CD4-positive, CD25-positive, alpha-beta regulatory T cell (primary cell): ENCODE results near the gene PGC. TPM values are rescaled to one million over a fixed set of nuclear protein-coding genes. Genes with fewer than 3 reads are reported as not detected.

Experiments used
- ATAC-seq, 2 donors: fragments of 150-1000 bp; cut with Tn5 transposase; one replicate each; pipeline ENCODE4 v1.10.0; 2021; ENCODE audit warnings: low read depth in 2 of 2, moderate number of reproducible peaks in 2 of 2, moderate library complexity in 1 of 2
- DNase-seq, 3 donors: peaks; one replicate each; pipeline versions ENCODE4 v3.0.0 to v3.0.0-alpha.2; 2012 to 2022; ENCODE audit warnings: mixed read lengths in 1 of 3
- H3K27ac ChIP-seq: one replicate; pipeline ENCODE4 v1.7.0; 2013; ENCODE audit warnings: mild to moderate bottlenecking, low read length; ENCODE audit not compliant: insufficient read depth, poor library complexity, severe bottlenecking
- H3K27me3 ChIP-seq: one replicate; pipeline ENCODE4 v1.7.0; 2013; ENCODE audit warnings: low read length; ENCODE audit not compliant: control insufficient read depth, insufficient read depth
- H3K36me3 ChIP-seq: one replicate; pipeline ENCODE4 v1.7.0; 2013; ENCODE audit warnings: mild to moderate bottlenecking, low read length, moderate library complexity; ENCODE audit not compliant: control insufficient read depth, insufficient read depth
- H3K4me1 ChIP-seq: 2 replicates; pipeline ENCODE4 v1.7.0; 2013; ENCODE audit warnings: mild to moderate bottlenecking, low read length; ENCODE audit not compliant: insufficient read depth, control insufficient read depth, poor library complexity, severe bottlenecking
- H3K4me3 ChIP-seq: one replicate; pipeline ENCODE4 v1.7.0; 2013; ENCODE audit warnings: low read depth, mild to moderate bottlenecking, low read length, moderate library complexity
- H3K9me3 ChIP-seq, 2 experiments: 1 replicate in 1 of 2; 2 replicates in 1 of 2; pipeline ENCODE4 v1.7.0; 2013; ENCODE audit warnings: low read length in 2 of 2, mild to moderate bottlenecking in 1 of 2, moderate library complexity in 1 of 2; ENCODE audit not compliant: control insufficient read depth in 2 of 2
- H3K27ac Mint-ChIP-seq, 3 donors: one replicate each; pipeline ENCODE4 v1.8.0; 2020 to 2022; ENCODE audit warnings: mild to moderate bottlenecking in 3 of 3, mixed read lengths in 3 of 3, moderate library complexity in 2 of 3
- H3K27me3 Mint-ChIP-seq: one replicate; pipeline ENCODE4 v1.8.0; 2022; ENCODE audit warnings: mild to moderate bottlenecking, mixed read lengths
- H3K36me3 Mint-ChIP-seq: one replicate; pipeline ENCODE4 v1.8.0; 2020; ENCODE audit warnings: mixed read lengths
- H3K4me1 Mint-ChIP-seq, 4 donors: one replicate each; pipeline ENCODE4 v1.8.0; 2020 to 2022; ENCODE audit warnings: mixed read lengths in 4 of 4, mild to moderate bottlenecking in 1 of 4
- H3K4me3 Mint-ChIP-seq, 4 donors: one replicate each; pipeline ENCODE4 v1.8.0; 2020 to 2022; ENCODE audit warnings: mild to moderate bottlenecking in 4 of 4, mixed read lengths in 4 of 4, moderate library complexity in 3 of 4
- H3K9me3 Mint-ChIP-seq, 7 donors: one replicate each; pipeline ENCODE4 v1.8.0; 2020 to 2022; ENCODE audit warnings: mixed read lengths in 7 of 7, mild to moderate bottlenecking in 3 of 7, moderate library complexity in 2 of 7
- polyA plus RNA-seq, 4 donors: library from polyadenylated mRNA; unstranded; fragments of 300-500 nt; fragmentation: Illumina TruSeq; gene quantifications; one replicate each; pipeline ENCODE4 v1.2.3, GENCODE V29; 2021
- total RNA-seq: library from RNA; stranded (reverse); gene quantifications from one replicate; pipeline ENCODE4 v1.2.3, GENCODE V29; 2022

Gene PGC
- total and polyA plus RNA-seq, 5 donors from 2014 or later = not detected

- peaks cover 3% of the 10 kb centered on the region for H3K4me1 ChIP-seq
- H3K36me3 ChIP-seq = no peaks in the 10 kb centered on the region
- Mint-ChIP-seq H3K27ac (no peak overlapping the region), H3K4me1 (peaks cover 0 to 7% (median 1%) of the 10 kb centered on the region in 4 donors), H3K36me3 (no peaks in the 10 kb centered on the region), H3K27me3 (no peaks in the 10 kb centered on the region), H3K9me3 (no peaks in the 10 kb centered on the region), H3K4me3 (no peak overlapping the region)
- no peaks in the 10 kb centered on the region for H3K27me3 ChIP-seq
- no peak overlapping the region for H3K4me3 ChIP-seq
- H3K27ac ChIP-seq = no peak overlapping the region
- DNase-seq (no peak), ATAC-seq (no peak)
- H3K9me3 ChIP-seq = no peaks in the 10 kb centered on the region
These were observed 6.6 kb downstream of the PGC start for GRCh38 chr6:41740366-41741162.

- ATAC-seq (no peak), DNase-seq (no peak)
- Histone ChIP-seq H3K9me3 (no peaks in the 10 kb centered on the region), H3K27me3 (no peaks in the 10 kb centered on the region), H3K4me1 (peaks cover 6% of the 10 kb centered on the region), H3K27ac (no peak overlapping the region), H3K36me3 (no peaks in the 10 kb centered on the region), H3K4me3 (no peak overlapping the region)
- Mint-ChIP-seq H3K9me3 (no peaks in the 10 kb centered on the region), H3K36me3 (no peaks in the 10 kb centered on the region), H3K4me1 (peaks cover 0 to 8% (median 1%) of the 10 kb centered on the region in 4 donors), H3K4me3 (no peak overlapping the region), H3K27me3 (no peaks in the 10 kb centered on the region), H3K27ac (no peak overlapping the region)
These were observed 8.2 kb downstream of the PGC start for GRCh38 chr6:41739041-41739440.

GRCh38 chr6:41737591-41738130 lies 9.5 kb downstream of the PGC start:
- Histone ChIP-seq H3K4me1 (peaks cover 19% of the 10 kb centered on the region), H3K4me3 (no peak overlapping the region), H3K27ac (no peak overlapping the region), H3K27me3 (no peaks in the 10 kb centered on the region), H3K9me3 (no peaks in the 10 kb centered on the region), H3K36me3 (no peaks in the 10 kb centered on the region)
- DNase-seq (no peak), ATAC-seq (no peak)
- Mint-ChIP-seq H3K36me3 (no peaks in the 10 kb centered on the region), H3K27me3 (no peaks in the 10 kb centered on the region), H3K9me3 (no peaks in the 10 kb centered on the region), H3K4me3 (peak overlapping the region in 2 of 4 donors; percentile 4 to 70), H3K27ac (no peak overlapping the region), H3K4me1 (peaks cover 0 to 21% (median 5%) of the 10 kb centered on the region in 4 donors)

GRCh38 chr6:41736800-41737555 lies 10.2 kb downstream of the PGC start:
- Histone ChIP-seq H3K27ac (no peak overlapping the region), H3K27me3 (no peaks in the 10 kb centered on the region), H3K36me3 (no peaks in the 10 kb centered on the region), H3K9me3 (no peaks in the 10 kb centered on the region), H3K4me1 (peaks cover 26% of the 10 kb centered on the region), H3K4me3 (no peak overlapping the region)
- H3K36me3 Mint-ChIP-seq = no peaks in the 10 kb centered on the region
- ATAC-seq = no peak
- peaks cover 0 to 26% (median 9%) of the 10 kb centered on the region in 4 donors for H3K4me1 Mint-ChIP-seq
- peak overlapping the region in 2 of 4 donors; percentile 4 to 70 for H3K4me3 Mint-ChIP-seq
- H3K9me3 Mint-ChIP-seq = no peaks in the 10 kb centered on the region
- H3K27me3 Mint-ChIP-seq = no peaks in the 10 kb centered on the region
- no peak overlapping the region for H3K27ac Mint-ChIP-seq
- DNase-seq = no peak

GRCh38 chr6:41736186-41736733 lies 10.9 kb downstream of the PGC start:
- peak overlapping the region in 1 of 3 donors; percentile 26 for H3K27ac Mint-ChIP-seq
- H3K4me1 Mint-ChIP-seq = peaks cover 0 to 32% (median 12%) of the 10 kb centered on the region in 4 donors
- H3K36me3 ChIP-seq = no peaks in the 10 kb centered on the region
- ATAC-seq (no peak), DNase-seq (no peak)
- H3K4me1 ChIP-seq = peaks cover 33% of the 10 kb centered on the region
- H3K27me3 Mint-ChIP-seq = no peaks in the 10 kb centered on the region
- no peak overlapping the region for H3K4me3 ChIP-seq
- H3K27ac ChIP-seq = no peak overlapping the region
- H3K27me3 ChIP-seq = no peaks in the 10 kb centered on the region
- peak overlapping the region; percentile 84 to 92 (median 88) for H3K4me3 Mint-ChIP-seq
- H3K36me3 Mint-ChIP-seq = no peaks in the 10 kb centered on the region
- no peaks in the 10 kb centered on the region for H3K9me3 ChIP-seq
- no peaks in the 10 kb centered on the region for H3K9me3 Mint-ChIP-seq

GRCh38 chr6:41735427-41736185 lies 11.6 kb downstream of the PGC start, which contains the start of gene TFEB:
Gene TFEB (minus strand): TSS chr6:41735608. CDS start chr6:41691213, 44,395 bp downstream.
- no peaks in the 10 kb centered on the region for H3K36me3 Mint-ChIP-seq
- H3K27ac ChIP-seq = peak within 1 kb of the TSS; percentile 86
- H3K4me3 ChIP-seq = peak within 1 kb of the TSS; percentile 51
- no peaks in the 10 kb centered on the region for H3K36me3 ChIP-seq
- no peaks in the 10 kb centered on the region for H3K27me3 Mint-ChIP-seq
- no peaks in the 10 kb centered on the region for H3K9me3 ChIP-seq
- H3K4me1 ChIP-seq = peaks cover 38% of the 10 kb centered on the region
- H3K27ac Mint-ChIP-seq = peak within 1 kb of the TSS; percentile 48 to 76 (median 76)
- DNase-seq (peak; percentile 88 to 92 (median 91)), ATAC-seq (peak; percentile 77 to 80)
- no peaks in the 10 kb centered on the region for H3K27me3 ChIP-seq
- peaks cover 0 to 38% (median 16%) of the 10 kb centered on the region in 4 donors for H3K4me1 Mint-ChIP-seq
- H3K9me3 Mint-ChIP-seq = no peaks in the 10 kb centered on the region
- H3K4me3 Mint-ChIP-seq = peak within 1 kb of the TSS; percentile 84 to 92 (median 88)
